ENCODE measurements around the gene DRAXIN.

DRAXIN gene

GRCh38 chr1:11738783-11739182 lies 47.3 kb downstream of the DRAXIN start:
- DNase-seq, result no peak

GRCh38 chr1:11740258-11741192 lies 49.0 kb downstream of the DRAXIN start:
- DNase-seq, result no peak

- DNase-seq, result no peak
These were observed 50.0 kb downstream of the DRAXIN start for GRCh38 chr1:11741482-11741881.

- no peak for DNase-seq
These were observed 50.5 kb downstream of the DRAXIN start for GRCh38 chr1:11741919-11742558.

GRCh38 chr1:11744287-11744686 lies 52.8 kb downstream of the DRAXIN start:
- DNase-seq, result no peak

GRCh38 chr1:11746092-11746491 lies 54.6 kb downstream of the DRAXIN start:
- no peak for DNase-seq

- DNase-seq, result no peak
These were observed 55.4 kb downstream of the DRAXIN start for GRCh38 chr1:11746795-11747487.

- DNase-seq, result no peak
These were observed 57.0 kb downstream of the DRAXIN start for GRCh38 chr1:11748294-11749202.

GRCh38 chr1:11749203-11749689 lies 57.7 kb downstream of the DRAXIN start:
- peak; percentile 19 to 41 for DNase-seq

GRCh38 chr1:11749996-11750395 lies 58.5 kb downstream of the DRAXIN start:
- no peak for DNase-seq

- DNase-seq, result no peak
These were observed 59.6 kb downstream of the DRAXIN start for GRCh38 chr1:11751087-11751486.

- DNase-seq, result no peak
These were observed 61.0 kb downstream of the DRAXIN start for GRCh38 chr1:11752359-11753088.

GRCh38 chr1:11753555-11754208 lies 62.2 kb downstream of the DRAXIN start:
- no peak for DNase-seq

GRCh38 chr1:11757047-11757446 lies 65.5 kb downstream of the DRAXIN start:
- DNase-seq, result no peak

- DNase-seq, result no peak
These were observed 68.3 kb downstream of the DRAXIN start for GRCh38 chr1:11759791-11760190.

- no peak for DNase-seq
These were observed 69.8 kb downstream of the DRAXIN start for GRCh38 chr1:11761285-11761684.

GRCh38 chr1:11761988-11762406 lies 70.5 kb downstream of the DRAXIN start, which contains the start of gene C1orf167:
Gene C1orf167, plus strand, starts transcription at chr1:11762193. Its CDS starts 2,208 bp downstream, at chr1:11764401.
- no peak for DNase-seq

GRCh38 chr1:11764115-11764514 lies 72.6 kb downstream of the DRAXIN start:
- DNase-seq, result no peak

- DNase-seq, result no peak
These were observed 73.0 kb downstream of the DRAXIN start for GRCh38 chr1:11764519-11764918.

- DNase-seq, result no peak
These were observed 74.3 kb downstream of the DRAXIN start for GRCh38 chr1:11765661-11766428.
